ENCODE data around the gene PAK5.

PAK5 gene

DNA sequence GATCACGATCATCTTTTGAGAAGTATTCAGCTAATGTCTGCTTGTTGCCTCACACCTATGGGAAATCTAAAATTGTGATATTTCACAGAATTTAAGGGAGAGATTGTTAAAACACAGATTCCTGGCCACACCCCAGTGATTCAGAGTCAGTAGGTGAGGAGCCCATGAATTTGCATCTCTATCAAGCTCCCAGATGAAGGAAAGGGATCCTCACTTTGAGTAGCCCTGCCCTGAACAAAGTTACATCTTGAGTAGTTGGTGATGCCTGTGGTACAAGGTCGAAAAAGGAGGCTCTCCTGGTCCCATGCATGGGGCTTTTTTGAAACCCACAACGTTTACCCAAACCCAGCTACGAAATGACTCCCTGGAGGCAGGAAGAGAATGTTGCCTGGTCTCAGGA is 79.5 kb downstream of the PAK5 start:
- Histone ChIP-seq H3K9ac (ENCODE audit: low read length) (no peak overlapping the region), H3K27me3 (replicated peaks; ENCODE audit: insufficient read depth, low read length) (no peaks in the 10 kb centered on the region), H3K27ac (ENCODE audit: low read length) (no peak overlapping the region), H3K4me2 (ENCODE audit: low read depth, low read length) (no peak overlapping the region), H3K79me2 (ENCODE audit: low read length) (no peaks in the 10 kb centered on the region), H3F3A (ENCODE audit: insufficient read depth, low read length) (no peaks in the 10 kb centered on the region), H4K20me1 (ENCODE audit: insufficient read depth, low read length) (no peaks in the 10 kb centered on the region), H3K9me2 (replicated peaks; ENCODE audit: insufficient read depth, low read length) (no peaks in the 10 kb centered on the region), H2AFZ (ENCODE audit: low read length) (no peak overlapping the region), H3K9me3 (replicated peaks; ENCODE audit: insufficient read depth, low read length) (no peaks in the 10 kb centered on the region), H3K4me3 (ENCODE audit: low read length) (no peak overlapping the region), H3K4me1 (ENCODE audit: low read length) (no peaks in the 10 kb centered on the region), H3K36me3 (replicated peaks; ENCODE audit: insufficient read depth, low read length) (no peaks in the 10 kb centered on the region)
- no peak for DNase-seq
- TF ChIP-seq, protein P1, sequence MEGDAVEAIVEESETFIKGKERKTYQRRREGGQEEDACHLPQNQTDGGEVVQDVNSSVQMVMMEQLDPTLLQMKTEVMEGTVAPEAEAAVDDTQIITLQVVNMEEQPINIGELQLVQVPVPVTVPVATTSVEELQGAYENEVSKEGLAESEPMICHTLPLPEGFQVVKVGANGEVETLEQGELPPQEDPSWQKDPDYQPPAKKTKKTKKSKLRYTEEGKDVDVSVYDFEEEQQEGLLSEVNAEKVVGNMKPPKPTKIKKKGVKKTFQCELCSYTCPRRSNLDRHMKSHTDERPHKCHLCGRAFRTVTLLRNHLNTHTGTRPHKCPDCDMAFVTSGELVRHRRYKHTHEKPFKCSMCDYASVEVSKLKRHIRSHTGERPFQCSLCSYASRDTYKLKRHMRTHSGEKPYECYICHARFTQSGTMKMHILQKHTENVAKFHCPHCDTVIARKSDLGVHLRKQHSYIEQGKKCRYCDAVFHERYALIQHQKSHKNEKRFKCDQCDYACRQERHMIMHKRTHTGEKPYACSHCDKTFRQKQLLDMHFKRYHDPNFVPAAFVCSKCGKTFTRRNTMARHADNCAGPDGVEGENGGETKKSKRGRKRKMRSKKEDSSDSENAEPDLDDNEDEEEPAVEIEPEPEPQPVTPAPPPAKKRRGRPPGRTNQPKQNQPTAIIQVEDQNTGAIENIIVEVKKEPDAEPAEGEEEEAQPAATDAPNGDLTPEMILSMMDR (IDR thresholded peaks at IDR 0.05; ENCODE audit: low read length): no peak
- no peak for TF ChIP-seq EZH2 (optimal IDR thresholded peaks at IDR 0.05; ENCODE audit: low read depth, low read length)
- no peak for TF ChIP-seq EZH2phosphoT487 (IDR thresholded peaks at IDR 0.05; ENCODE audit: low read length)

DNA sequence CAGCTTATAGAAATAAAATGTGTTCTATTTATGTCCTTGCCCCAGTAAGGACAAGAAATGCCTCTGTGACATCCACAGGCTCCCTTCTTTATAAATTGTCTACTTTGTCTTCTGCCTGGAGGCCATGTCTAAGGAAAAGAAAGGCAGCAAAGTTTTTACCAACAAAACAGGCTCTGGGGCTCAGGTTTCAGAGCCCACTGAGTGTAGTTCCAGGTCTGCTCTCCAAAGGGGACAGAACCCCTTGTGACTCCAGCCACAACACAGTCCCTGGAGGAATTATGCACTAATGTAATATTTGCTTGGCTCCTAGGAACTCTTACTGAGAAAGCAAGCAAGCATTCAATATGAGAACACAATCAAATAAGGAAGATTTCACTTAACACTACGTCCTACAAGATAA is 80.1 kb downstream of the PAK5 start:
- Histone ChIP-seq H3K79me2 (ENCODE audit: low read length) (no peaks in the 10 kb centered on the region), H3K4me3 (ENCODE audit: low read length) (no peak overlapping the region), H2AFZ (ENCODE audit: low read length) (no peak overlapping the region), H3K9ac (ENCODE audit: low read length) (no peak overlapping the region), H3K4me1 (ENCODE audit: low read length) (no peaks in the 10 kb centered on the region), H3K27me3 (replicated peaks; ENCODE audit: insufficient read depth, low read length) (no peaks in the 10 kb centered on the region), H3K27ac (ENCODE audit: low read length) (no peak overlapping the region), H3K9me2 (replicated peaks; ENCODE audit: insufficient read depth, low read length) (no peaks in the 10 kb centered on the region), H3K36me3 (replicated peaks; ENCODE audit: insufficient read depth, low read length) (no peaks in the 10 kb centered on the region), H3K9me3 (replicated peaks; ENCODE audit: insufficient read depth, low read length) (no peaks in the 10 kb centered on the region), H3K4me2 (ENCODE audit: low read depth, low read length) (no peak overlapping the region), H4K20me1 (ENCODE audit: insufficient read depth, low read length) (no peaks in the 10 kb centered on the region), H3F3A (ENCODE audit: insufficient read depth, low read length) (no peaks in the 10 kb centered on the region)
- no peak for TF ChIP-seq EZH2 (optimal IDR thresholded peaks at IDR 0.05; ENCODE audit: low read depth, low read length)
- TF ChIP-seq EZH2phosphoT487 (IDR thresholded peaks at IDR 0.05; ENCODE audit: low read length): no peak
- TF ChIP-seq, protein P1 (IDR thresholded peaks at IDR 0.05; ENCODE audit: low read length): no peak
- DNase-seq: no peak

DNA sequence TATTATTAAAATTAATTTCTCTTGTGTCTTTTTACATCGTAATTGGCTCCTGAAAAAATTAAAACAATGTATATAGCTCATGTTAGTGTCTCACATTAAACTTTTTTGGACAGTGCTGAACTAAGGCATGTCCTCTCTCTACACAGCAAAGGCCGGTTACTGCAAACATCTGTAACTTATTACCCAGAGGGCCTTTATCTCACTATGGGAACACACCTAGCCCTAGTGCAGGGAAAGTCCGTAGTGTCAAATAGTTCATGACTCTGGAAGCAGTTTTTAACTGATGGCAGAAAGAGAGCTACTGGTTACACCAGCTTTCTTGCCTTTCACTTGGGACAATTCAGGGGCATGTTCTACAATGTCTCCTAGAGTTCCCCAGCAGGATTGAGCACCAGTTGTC is 82.2 kb downstream of the PAK5 start:
- Histone ChIP-seq H3K27ac (ENCODE audit: low read length) (no peak overlapping the region), H2AFZ (ENCODE audit: low read length) (no peak overlapping the region), H3K4me1 (ENCODE audit: low read length) (no peaks in the 10 kb centered on the region), H3K4me2 (ENCODE audit: low read depth, low read length) (no peak overlapping the region), H3K9ac (ENCODE audit: low read length) (no peak overlapping the region), H3K79me2 (ENCODE audit: low read length) (no peaks in the 10 kb centered on the region), H3K9me3 (replicated peaks; ENCODE audit: insufficient read depth, low read length) (no peaks in the 10 kb centered on the region), H3F3A (ENCODE audit: insufficient read depth, low read length) (no peaks in the 10 kb centered on the region), H3K9me2 (replicated peaks; ENCODE audit: insufficient read depth, low read length) (no peaks in the 10 kb centered on the region), H3K4me3 (ENCODE audit: low read length) (no peak overlapping the region), H4K20me1 (ENCODE audit: insufficient read depth, low read length) (no peaks in the 10 kb centered on the region), H3K36me3 (replicated peaks; ENCODE audit: insufficient read depth, low read length) (no peaks in the 10 kb centered on the region), H3K27me3 (replicated peaks; ENCODE audit: insufficient read depth, low read length) (no peaks in the 10 kb centered on the region)
- DNase-seq: no peak
- TF ChIP-seq, protein P1 (IDR thresholded peaks at IDR 0.05; ENCODE audit: low read length): no peak
- TF ChIP-seq EZH2phosphoT487 (IDR thresholded peaks at IDR 0.05; ENCODE audit: low read length): no peak
- TF ChIP-seq EZH2 (optimal IDR thresholded peaks at IDR 0.05; ENCODE audit: low read depth, low read length): no peak
